ENCODE data around the gene FBXO42. TPM values are rescaled to one million over a fixed set of nuclear protein-coding genes. Genes with fewer than 3 reads are reported as not detected.

The FBXO42 gene
- total RNA-seq, 3 donors from 2014 or later: 20.3 to 28.5 (median 26.7) TPM

DNA sequence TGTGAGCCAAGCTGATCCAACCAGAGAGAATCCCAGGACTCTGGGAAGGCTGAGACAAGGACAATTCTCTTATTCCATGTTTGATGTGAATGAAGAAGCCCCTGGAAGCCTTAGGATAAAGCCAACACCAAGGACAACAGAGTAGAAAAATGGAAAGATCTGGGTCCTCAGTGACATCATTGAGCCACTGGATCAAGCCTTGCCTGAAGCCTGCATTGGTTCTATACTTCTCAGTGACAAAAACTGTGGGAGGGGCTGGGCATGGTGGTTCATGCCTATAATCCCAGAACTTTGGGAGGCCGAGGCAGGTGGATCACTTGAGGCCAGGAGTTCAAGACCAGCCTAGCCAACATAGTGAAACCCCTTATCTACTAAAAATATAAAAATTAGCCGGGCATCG lies 155.4 kb downstream of the FBXO42 start:
- intact Hi-C loops (cut with DNase I; ENCODE audit: low total_unique reads): no loop called here
- Histone ChIP-seq H3K4me1 (no peaks in the 10 kb centered on the region), H3K36me3 (no peaks in the 10 kb centered on the region), H3K9me3 (no peaks in the 10 kb centered on the region), H3K27ac (no peak overlapping the region), H3K27me3 (no peaks in the 10 kb centered on the region), H3K4me3 (no peak overlapping the region)
- TF ChIP-seq, protein P1, sequence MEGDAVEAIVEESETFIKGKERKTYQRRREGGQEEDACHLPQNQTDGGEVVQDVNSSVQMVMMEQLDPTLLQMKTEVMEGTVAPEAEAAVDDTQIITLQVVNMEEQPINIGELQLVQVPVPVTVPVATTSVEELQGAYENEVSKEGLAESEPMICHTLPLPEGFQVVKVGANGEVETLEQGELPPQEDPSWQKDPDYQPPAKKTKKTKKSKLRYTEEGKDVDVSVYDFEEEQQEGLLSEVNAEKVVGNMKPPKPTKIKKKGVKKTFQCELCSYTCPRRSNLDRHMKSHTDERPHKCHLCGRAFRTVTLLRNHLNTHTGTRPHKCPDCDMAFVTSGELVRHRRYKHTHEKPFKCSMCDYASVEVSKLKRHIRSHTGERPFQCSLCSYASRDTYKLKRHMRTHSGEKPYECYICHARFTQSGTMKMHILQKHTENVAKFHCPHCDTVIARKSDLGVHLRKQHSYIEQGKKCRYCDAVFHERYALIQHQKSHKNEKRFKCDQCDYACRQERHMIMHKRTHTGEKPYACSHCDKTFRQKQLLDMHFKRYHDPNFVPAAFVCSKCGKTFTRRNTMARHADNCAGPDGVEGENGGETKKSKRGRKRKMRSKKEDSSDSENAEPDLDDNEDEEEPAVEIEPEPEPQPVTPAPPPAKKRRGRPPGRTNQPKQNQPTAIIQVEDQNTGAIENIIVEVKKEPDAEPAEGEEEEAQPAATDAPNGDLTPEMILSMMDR (IDR thresholded peaks at IDR 0.05): no peak
- TF ChIP-seq POLR2A (IDR thresholded peaks at IDR 0.05) (no peak), POLR2AphosphoS5 (IDR thresholded peaks at IDR 0.05) (no peak)
- DNase-seq (ENCODE audit: low spot score in 2 of 2): no peak

Other genes with a start within 250 kb of the FBXO42 start
- 10 to 100 TPM in 2 of 3 donors, 1 to 10 TPM in 1; 5.8 to 18.4 (median 16.7) TPM for gene EPHA2, start 196.4 kb downstream of the FBXO42 start, total RNA-seq
- gene ARHGEF19, start 139.8 kb downstream of the FBXO42 start, total RNA-seq: 10 to 100 TPM in 2 of 3 donors, 1 to 10 TPM in 1; 7.5 to 18.0 (median 12.9) TPM
- 1 to 10 TPM; 4.3 to 9.5 (median 8.2) TPM for gene CPLANE2, start 115.3 kb downstream of the FBXO42 start, total RNA-seq
- 10 to 100 TPM; 59.0 to 77.4 (median 61.3) TPM for gene SZRD1, start 14.8 kb upstream of the FBXO42 start, total RNA-seq
- gene SPATA21, start 84.9 kb upstream of the FBXO42 start, total RNA-seq: not detected
- 10 to 100 TPM; 61.2 to 64.0 (median 62.9) TPM for gene NECAP2, start 88.2 kb upstream of the FBXO42 start, total RNA-seq
- gene RNU1-1, start 161.8 kb upstream of the FBXO42 start, total RNA-seq: under 1 TPM; under 0.01 TPM

All from breast epithelium (tissue), 4 donors.